GM12875 (cell line): Measurements from ENCODE around the gene THADA.

Experiments used
- H3K4me3 ChIP-seq: one replicate; pipeline ENCODE4 v1.5.1; 2011; ENCODE audit warnings: low read depth, low read length, control low read depth
- TF ChIP-seq, protein P1 (sequence below): IDR thresholded peaks from 2 replicates; pipeline ENCODE4 v1.5.1; 2011; ENCODE audit warnings: low read depth, mild to moderate bottlenecking, control low read depth, inconsistent platforms, low read length, moderate library complexity, borderline replicate concordance; ENCODE audit not compliant: insufficient read depth

Gene THADA

DNA sequence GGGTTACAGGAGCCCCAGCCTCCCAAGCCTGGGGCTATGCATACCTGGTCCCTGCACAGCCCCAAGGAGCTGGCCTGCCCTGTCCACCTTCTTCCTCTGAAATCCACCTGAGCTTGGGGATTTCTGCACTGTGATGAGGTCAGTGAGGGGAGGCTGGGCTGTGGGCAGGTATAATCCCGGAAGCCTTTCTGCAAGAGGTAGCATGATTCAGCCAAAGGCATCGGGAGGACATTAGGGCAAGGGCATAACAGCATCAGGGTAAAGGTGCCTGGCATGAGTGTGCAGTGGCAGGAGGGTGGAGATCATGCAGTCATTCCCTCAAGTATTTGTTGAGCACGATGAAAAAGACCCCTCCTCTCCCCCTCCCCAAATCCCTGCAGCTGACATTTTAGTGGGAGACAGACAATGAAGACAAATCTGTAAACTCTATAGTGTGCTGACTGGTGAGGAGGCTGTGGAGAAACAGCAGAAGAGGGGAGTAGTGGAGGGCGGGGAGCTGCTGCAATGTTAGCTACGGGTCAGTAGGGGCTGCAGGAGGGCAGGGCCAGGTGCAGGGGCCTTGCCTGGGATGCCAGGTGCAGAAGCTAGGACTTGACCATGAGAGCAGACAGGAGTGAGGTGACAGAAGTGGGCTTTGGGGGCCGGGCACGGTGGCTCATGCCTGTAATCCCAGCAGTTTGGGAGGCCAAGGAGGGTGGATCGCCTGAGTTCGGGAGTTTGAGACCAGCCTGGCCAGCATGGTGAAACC, 388.1 kb downstream of the THADA start:
- TF ChIP-seq, protein P1, sequence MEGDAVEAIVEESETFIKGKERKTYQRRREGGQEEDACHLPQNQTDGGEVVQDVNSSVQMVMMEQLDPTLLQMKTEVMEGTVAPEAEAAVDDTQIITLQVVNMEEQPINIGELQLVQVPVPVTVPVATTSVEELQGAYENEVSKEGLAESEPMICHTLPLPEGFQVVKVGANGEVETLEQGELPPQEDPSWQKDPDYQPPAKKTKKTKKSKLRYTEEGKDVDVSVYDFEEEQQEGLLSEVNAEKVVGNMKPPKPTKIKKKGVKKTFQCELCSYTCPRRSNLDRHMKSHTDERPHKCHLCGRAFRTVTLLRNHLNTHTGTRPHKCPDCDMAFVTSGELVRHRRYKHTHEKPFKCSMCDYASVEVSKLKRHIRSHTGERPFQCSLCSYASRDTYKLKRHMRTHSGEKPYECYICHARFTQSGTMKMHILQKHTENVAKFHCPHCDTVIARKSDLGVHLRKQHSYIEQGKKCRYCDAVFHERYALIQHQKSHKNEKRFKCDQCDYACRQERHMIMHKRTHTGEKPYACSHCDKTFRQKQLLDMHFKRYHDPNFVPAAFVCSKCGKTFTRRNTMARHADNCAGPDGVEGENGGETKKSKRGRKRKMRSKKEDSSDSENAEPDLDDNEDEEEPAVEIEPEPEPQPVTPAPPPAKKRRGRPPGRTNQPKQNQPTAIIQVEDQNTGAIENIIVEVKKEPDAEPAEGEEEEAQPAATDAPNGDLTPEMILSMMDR, result no peak
- H3K4me3 ChIP-seq, result no peak overlapping the region

DNA sequence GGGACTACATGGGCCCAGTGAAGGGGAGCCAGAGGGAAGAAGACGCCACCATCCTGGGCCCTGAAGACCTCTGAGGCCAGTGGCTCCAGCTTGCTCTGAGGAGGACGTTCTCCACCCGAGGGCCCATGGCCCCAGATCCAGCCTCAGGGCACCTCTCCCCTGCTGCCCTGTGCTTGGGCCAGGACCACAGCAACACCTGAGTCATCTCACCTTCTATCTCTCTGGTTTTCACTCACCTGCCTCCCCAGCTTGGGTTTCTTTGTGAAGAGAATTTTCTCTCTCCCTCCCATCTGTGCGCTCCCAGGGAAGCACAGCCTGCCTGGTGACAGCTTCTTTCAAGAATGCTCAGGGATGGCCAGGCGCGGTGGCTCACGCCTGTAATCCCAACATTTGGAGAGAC, 389.2 kb downstream of the THADA start:
- TF ChIP-seq, protein P1, result no peak
- H3K4me3 ChIP-seq, result no peak overlapping the region

GRCh38 chr2:43203373-43203772, 392.5 kb downstream of the THADA start:
- TF ChIP-seq, protein P1, result no peak
- no peak overlapping the region for H3K4me3 ChIP-seq

GRCh38 chr2:43202289-43202688, 393.5 kb downstream of the THADA start:
- no peak overlapping the region for H3K4me3 ChIP-seq
- TF ChIP-seq, protein P1, result no peak

DNA sequence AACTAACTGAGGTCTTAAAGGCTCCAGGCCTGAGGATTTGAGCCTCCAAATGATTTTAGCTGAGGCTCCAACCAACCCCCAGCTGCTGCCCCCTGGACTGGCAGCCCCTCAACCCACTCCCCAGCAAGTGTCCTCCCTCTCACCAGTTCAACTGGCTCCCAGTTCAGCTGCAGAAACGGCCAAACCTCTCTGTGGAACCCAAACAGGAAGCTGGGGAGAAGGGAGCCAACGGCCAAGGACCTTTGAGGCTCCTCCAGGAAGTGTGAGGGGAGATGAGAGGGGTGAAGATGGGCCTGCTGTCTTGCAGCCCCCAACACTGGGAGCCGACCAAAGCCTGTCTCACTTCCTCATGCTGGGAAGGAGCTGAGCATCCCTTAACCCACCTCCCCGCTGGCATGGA, 394.3 kb downstream of the THADA start:
- H3K4me3 ChIP-seq, result no peak overlapping the region

DNA sequence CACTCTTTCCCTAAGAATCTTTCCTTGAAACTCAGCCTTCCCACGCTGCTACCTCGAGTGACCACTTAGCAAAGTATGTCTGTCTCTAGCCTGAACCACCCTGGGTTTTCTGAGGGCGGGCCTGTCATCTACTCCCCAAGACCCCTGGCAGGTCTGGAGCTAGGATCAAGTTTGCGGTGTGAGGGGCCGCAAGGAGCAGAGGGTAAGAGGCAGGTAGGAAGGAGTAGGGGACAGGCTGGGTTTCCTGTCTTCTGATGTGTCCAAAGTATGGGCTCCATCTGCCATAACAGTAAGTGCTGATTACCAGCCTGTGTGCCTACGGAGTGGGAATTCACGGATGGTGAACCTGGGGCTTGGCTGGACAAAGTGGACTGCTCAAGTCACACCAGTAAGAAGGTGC, 394.8 kb downstream of the THADA start:
- TF ChIP-seq, protein P1, result no peak
- H3K4me3 ChIP-seq, result no peak overlapping the region

More for the DNA sequence above, 394.3 kb downstream of the THADA start:
- TF ChIP-seq, protein P1, result no peak
